HUES48 (cell line): ENCODE measurements around the gene THTPA.
"Not testable (repeated sequence)": the region's sequence is repeated elsewhere in the genome, so short reads cannot be mapped to it uniquely, and the experiment has no call there.

Experiments used
- H3K27ac ChIP-seq: one replicate; pipeline ENCODE4 v1.7.0; 2013; ENCODE audit warnings: low read depth, low read length, inconsistent platforms
- H3K27me3 ChIP-seq: 2 replicates; pipeline ENCODE4 v1.6.1; 2013; ENCODE audit warnings: mild to moderate bottlenecking, low read length; ENCODE audit not compliant: control insufficient read depth, insufficient read depth
- H3K36me3 ChIP-seq: 2 replicates; pipeline ENCODE4 v1.6.1; 2013; ENCODE audit warnings: low read length; ENCODE audit not compliant: control insufficient read depth, insufficient read depth
- H3K4me1 ChIP-seq: 2 replicates; pipeline ENCODE4 v1.6.1; 2013; ENCODE audit warnings: mild to moderate bottlenecking, low read length; ENCODE audit not compliant: control insufficient read depth, insufficient read depth
- H3K4me3 ChIP-seq: 2 replicates; pipeline ENCODE4 v1.5.1; 2013; ENCODE audit warnings: mild to moderate bottlenecking, low read depth, low read length
- H3K9ac ChIP-seq: 2 replicates; pipeline ENCODE4 v1.6.1; 2013; ENCODE audit warnings: mild to moderate bottlenecking, low read depth, low read length, moderate library complexity
- H3K9me3 ChIP-seq: 2 replicates; pipeline ENCODE4 v1.6.1; 2013; ENCODE audit warnings: low read length; ENCODE audit not compliant: control insufficient read depth, insufficient read depth

The THTPA gene

GRCh38 chr14:23594191-23594590, 38.1 kb downstream of the THTPA start:
- not testable (repeated sequence) for H3K27me3 ChIP-seq, H3K9me3 ChIP-seq, H3K4me3 ChIP-seq, H3K4me1 ChIP-seq, H3K36me3 ChIP-seq, H3K27ac ChIP-seq, H3K9ac ChIP-seq

DNA sequence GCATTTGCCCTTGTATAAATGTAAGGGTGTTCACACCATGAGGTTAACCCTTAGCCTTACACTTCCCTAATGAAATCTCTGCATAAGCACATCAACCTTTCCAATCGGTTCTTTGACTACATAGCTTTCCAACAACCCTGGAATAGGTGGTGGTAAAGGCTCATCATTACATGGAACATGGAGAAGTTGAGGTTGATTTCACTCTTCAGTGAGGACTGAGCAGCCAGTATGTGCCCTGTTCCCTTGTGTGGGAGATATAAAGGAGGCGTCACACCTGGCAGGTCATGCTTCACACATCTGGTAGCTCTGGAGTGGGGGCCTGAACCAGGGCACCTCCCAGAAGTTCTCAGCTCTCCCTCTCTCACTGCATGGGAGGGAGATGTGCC, 44.2 kb downstream of the THTPA start:
- no peaks in the 10 kb centered on the region for H3K36me3 ChIP-seq
- H3K4me1 ChIP-seq: no peaks in the 10 kb centered on the region
- H3K9ac ChIP-seq: no peak overlapping the region
- H3K27ac ChIP-seq: no peak overlapping the region
- H3K4me3 ChIP-seq: no peak overlapping the region
- H3K9me3 ChIP-seq: no peaks in the 10 kb centered on the region
- no peaks in the 10 kb centered on the region for H3K27me3 ChIP-seq

DNA sequence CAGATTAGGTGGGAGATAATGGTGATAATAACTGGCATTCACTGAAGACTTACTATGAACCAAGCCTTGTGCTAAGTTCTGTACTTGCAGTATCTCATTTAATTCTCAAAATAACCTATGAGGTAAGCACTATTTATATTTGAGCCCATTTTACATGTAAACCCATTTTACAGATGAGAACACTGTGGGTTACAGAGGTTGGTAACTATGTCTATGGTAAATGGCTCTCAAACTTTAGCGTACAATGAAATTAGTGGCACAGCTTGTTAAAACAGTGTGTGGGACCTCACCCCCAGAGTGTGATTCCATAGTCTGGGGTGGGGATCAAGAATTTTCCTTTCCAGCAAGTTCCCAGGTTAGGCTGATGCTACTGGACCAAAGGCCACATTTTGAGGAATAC, 44.7 kb downstream of the THTPA start:
- Histone ChIP-seq H3K9ac (no peak overlapping the region), H3K27ac (no peak overlapping the region), H3K4me1 (no peaks in the 10 kb centered on the region), H3K36me3 (no peaks in the 10 kb centered on the region), H3K27me3 (no peaks in the 10 kb centered on the region), H3K9me3 (no peaks in the 10 kb centered on the region), H3K4me3 (no peak overlapping the region)

DNA sequence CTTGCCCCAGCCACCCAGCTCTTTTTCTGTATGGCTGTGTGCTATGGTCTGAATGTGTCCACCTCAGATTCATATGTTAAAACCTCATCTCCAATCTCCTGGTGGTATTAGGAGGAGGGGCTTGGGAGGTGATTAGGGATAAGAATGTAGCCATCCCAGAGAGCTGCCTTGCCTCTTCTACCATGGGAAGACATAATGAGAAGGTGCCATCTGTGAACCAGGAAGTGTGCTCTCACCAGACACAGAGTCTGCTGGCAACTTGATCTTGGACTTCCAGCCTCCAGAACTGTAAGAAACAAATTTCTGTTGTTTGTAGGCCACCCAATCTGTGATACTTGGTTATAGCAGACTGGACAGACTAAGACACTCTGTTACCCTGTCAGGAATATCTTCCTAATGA, 45.4 kb downstream of the THTPA start:
- H3K4me1 ChIP-seq: no peaks in the 10 kb centered on the region
- no peak overlapping the region for H3K9ac ChIP-seq
- no peaks in the 10 kb centered on the region for H3K9me3 ChIP-seq
- no peaks in the 10 kb centered on the region for H3K36me3 ChIP-seq
- no peak overlapping the region for H3K27ac ChIP-seq
- no peaks in the 10 kb centered on the region for H3K27me3 ChIP-seq
- H3K4me3 ChIP-seq: no peak overlapping the region

DNA sequence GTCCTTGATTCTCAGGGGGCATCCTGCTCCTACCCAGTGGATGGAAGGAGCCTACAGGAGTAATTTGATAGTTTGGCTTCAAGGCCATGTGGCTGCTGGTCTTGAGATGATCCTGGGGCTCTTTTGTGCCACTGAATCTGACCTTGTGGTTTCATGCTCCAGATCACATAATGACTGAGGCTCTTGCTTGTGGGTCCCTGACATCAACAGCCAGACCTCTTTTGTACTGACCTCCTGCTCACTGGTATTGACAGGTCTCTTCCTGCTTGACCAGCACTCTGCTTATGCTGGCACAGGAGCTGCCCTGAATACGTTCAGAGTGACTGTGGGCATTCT, 45.7 kb downstream of the THTPA start:
- Histone ChIP-seq H3K9me3 (no peaks in the 10 kb centered on the region), H3K9ac (no peak overlapping the region), H3K27ac (no peak overlapping the region), H3K4me1 (no peaks in the 10 kb centered on the region), H3K27me3 (no peaks in the 10 kb centered on the region), H3K36me3 (no peaks in the 10 kb centered on the region), H3K4me3 (no peak overlapping the region)

DNA sequence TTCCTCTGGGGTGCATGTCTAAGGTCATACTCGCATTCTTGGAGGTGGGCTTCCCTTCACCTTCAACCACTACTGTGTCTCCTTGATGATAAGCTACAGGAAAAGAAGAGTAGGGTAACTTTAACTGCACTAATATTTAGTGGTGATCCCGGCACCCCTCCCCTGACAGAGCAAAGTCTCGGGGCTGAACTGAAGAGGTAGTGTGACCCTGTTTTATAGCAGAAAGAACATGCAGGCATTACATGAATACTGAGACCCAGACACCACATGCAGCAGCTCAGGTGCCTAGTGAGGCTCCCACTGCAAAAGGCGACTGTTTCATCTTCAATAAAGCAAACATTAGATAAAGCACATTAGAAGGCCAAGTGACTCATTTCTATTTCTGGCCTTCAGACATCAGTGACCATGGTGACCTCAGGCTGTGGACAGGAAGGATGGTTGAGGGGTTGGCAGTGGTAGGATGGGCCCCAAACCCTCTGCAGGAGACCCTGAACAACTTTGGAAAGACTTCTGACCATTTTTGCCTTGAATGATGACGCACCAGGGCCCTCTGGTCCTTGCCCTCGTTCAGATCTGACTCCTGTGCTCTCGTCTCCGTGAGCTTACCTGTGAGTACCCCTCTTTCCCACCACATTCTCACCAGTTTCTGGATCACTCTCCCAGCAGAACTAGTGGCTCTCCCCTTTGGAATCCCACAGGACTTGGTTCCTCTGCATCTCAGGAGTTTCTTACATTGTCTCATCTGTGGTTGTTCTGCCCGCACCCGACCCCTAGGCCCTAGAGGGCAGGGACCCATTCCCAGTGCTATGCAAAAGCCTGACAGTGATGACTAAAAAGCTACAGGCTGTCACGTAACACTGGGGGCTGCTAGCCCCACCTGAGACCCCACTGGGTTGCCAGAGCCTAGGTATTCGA, 46.4 kb downstream of the THTPA start:
- Histone ChIP-seq H3K9me3 (no peaks in the 10 kb centered on the region), H3K4me3 (no peak overlapping the region), H3K9ac (no peak overlapping the region), H3K4me1 (no peaks in the 10 kb centered on the region), H3K36me3 (no peaks in the 10 kb centered on the region), H3K27ac (no peak overlapping the region), H3K27me3 (no peaks in the 10 kb centered on the region)

GRCh38 chr14:23603103-23603502, 47.0 kb downstream of the THTPA start:
- no peaks in the 10 kb centered on the region for H3K27me3 ChIP-seq
- no peak overlapping the region for H3K27ac ChIP-seq
- no peak overlapping the region for H3K4me3 ChIP-seq
- no peaks in the 10 kb centered on the region for H3K36me3 ChIP-seq
- H3K9me3 ChIP-seq: no peaks in the 10 kb centered on the region
- H3K4me1 ChIP-seq: no peaks in the 10 kb centered on the region
- no peak overlapping the region for H3K9ac ChIP-seq

GRCh38 chr14:23604148-23604547, 48.1 kb downstream of the THTPA start:
- no peak overlapping the region for H3K27ac ChIP-seq
- no peak overlapping the region for H3K9ac ChIP-seq
- H3K4me1 ChIP-seq: no peaks in the 10 kb centered on the region
- H3K27me3 ChIP-seq: no peaks in the 10 kb centered on the region
- no peaks in the 10 kb centered on the region for H3K36me3 ChIP-seq
- H3K9me3 ChIP-seq: no peaks in the 10 kb centered on the region
- no peak overlapping the region for H3K4me3 ChIP-seq

- Histone ChIP-seq H3K9me3 (no peaks in the 10 kb centered on the region), H3K36me3 (no peaks in the 10 kb centered on the region), H3K9ac (no peak overlapping the region), H3K27me3 (no peaks in the 10 kb centered on the region), H3K27ac (no peak overlapping the region), H3K4me3 (no peak overlapping the region), H3K4me1 (no peaks in the 10 kb centered on the region)
These were observed 48.7 kb downstream of the THTPA start for GRCh38 chr14:23604675-23605170.

- Histone ChIP-seq H3K27me3 (no peaks in the 10 kb centered on the region), H3K9me3 (no peaks in the 10 kb centered on the region), H3K36me3 (no peaks in the 10 kb centered on the region), H3K4me3 (no peak overlapping the region), H3K4me1 (no peaks in the 10 kb centered on the region), H3K9ac (no peak overlapping the region), H3K27ac (no peak overlapping the region)
These were observed 50.0 kb downstream of the THTPA start for GRCh38 chr14:23605931-23606585.

DNA sequence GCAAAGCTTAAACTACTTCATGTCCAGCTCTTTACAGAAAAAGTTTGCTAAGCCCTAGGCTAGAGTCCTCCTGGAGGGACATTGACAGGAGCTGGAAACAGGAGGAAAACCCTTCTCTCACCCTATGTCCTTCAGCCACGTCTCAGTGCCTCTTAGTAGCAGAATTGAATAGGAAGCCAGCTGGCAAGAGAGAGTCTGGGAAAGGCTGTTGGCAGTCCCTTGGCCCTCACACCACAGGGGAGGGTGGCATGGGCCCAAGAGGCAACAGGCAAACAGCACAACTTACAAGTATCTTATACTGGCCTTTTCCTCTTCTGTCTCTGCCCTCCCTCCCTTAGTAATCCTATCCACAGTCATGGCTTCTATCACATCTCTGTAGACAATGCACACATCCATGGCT, 52.4 kb downstream of the THTPA start:
- Histone ChIP-seq H3K9ac (no peak overlapping the region), H3K36me3 (no peaks in the 10 kb centered on the region), H3K4me1 (no peaks in the 10 kb centered on the region), H3K27ac (no peak overlapping the region), H3K9me3 (no peaks in the 10 kb centered on the region), H3K27me3 (no peaks in the 10 kb centered on the region), H3K4me3 (no peak overlapping the region)
